K562 (cell line): Measurements from ENCODE around the gene CDH18. TPM values are rescaled to one million over a fixed set of nuclear protein-coding genes. Genes with fewer than 3 reads are reported as not detected.

Source experiments
- ATAC-seq: fragments of 200-7000 bp; cut with Tn5 transposase; 3 replicates; pipeline ENCODE4 v1.9.1; 2020; ENCODE audit warnings: moderate library complexity
- BruUV-seq: library from RNA; stranded (reverse); fragments of 400-500 nt; replicated peaks from 2 replicates; lab custom pipeline; 2021; lab: Mats Ljungman, UMichigan
- CTCF ChIA-PET: fragments of 300-600 bp; formaldehyde crosslinking; extraction: SDS; loops from one replicate; lab custom pipeline; 2021; ENCODE audit warnings: low intra/inter-chr PET ratio; lab: Yijun Ruan, JAX
- POLR2A ChIA-PET: fragments of 300-600, 350-650 bp; sonication (Branson Sonifier 250); formaldehyde crosslinking; extraction: SDS; loops from one replicate; lab custom pipeline; 2021; ENCODE audit warnings: antibody characterized with exemption, inconsistent platforms; lab: Yijun Ruan, JAX
- DNase-seq, 4 experiments: peaks; one replicate each; pipeline versions ENCODE4 v3.0.0 to v3.0.0-alpha.2; 2011 to 2018; ENCODE audit warnings: low spot score in 3 of 4, mixed read lengths in 3 of 4; ENCODE audit errors: extremely low read depth in 1 of 4
- FAIRE-seq: peaks from 2 replicates; lab custom pipeline; 2011; peaks lifted over from hg19 to GRCh38; lab: Jason Lieb, UNC
- H2AFZ ChIP-seq: 2 replicates; pipeline ENCODE4 v1.6.0; 2011; ENCODE audit warnings: low read depth, low read length, control low read depth, inconsistent platforms
- H3K27ac ChIP-seq: fragments of 200-600 bp; 3 replicates; pipeline ENCODE4 v1.8.0; 2011; ENCODE audit warnings: low read depth, mild to moderate bottlenecking, control low read depth, inconsistent platforms, low read length, moderate library complexity, mixed read lengths; ENCODE audit errors: extremely low read depth
- H3K27me3 ChIP-seq, 2 experiments: fragments of 300-600 bp in 1 of 2; 2 replicates in 1 of 2; 3 replicates in 1 of 2; pipeline versions ENCODE4 v1.6.0 to v1.8.0; 2011; ENCODE audit warnings: inconsistent platforms in 2 of 2, low read length in 2 of 2, mild to moderate bottlenecking in 1 of 2, mixed read lengths in 1 of 2, moderate library complexity in 1 of 2; ENCODE audit not compliant: control insufficient read depth in 2 of 2, insufficient read depth in 2 of 2
- H3K36me3 ChIP-seq: fragments of 300-600 bp; 3 replicates; pipeline ENCODE4 v1.8.0; 2011; ENCODE audit warnings: mild to moderate bottlenecking, low read length, inconsistent platforms; ENCODE audit not compliant: control insufficient read depth, insufficient read depth
- H3K4me1 ChIP-seq, 2 experiments: fragments of 200-600 bp in 1 of 2; replicated peaks in 1 of 2; 2 replicates in 1 of 2; 3 replicates in 1 of 2; pipeline versions ENCODE4 v1.5.1 to v1.8.0; 2011; ENCODE audit warnings: inconsistent platforms in 2 of 2, low read length in 2 of 2, mild to moderate bottlenecking in 1 of 2, mixed read lengths in 1 of 2, moderate library complexity in 1 of 2; ENCODE audit not compliant: control insufficient read depth in 2 of 2, insufficient read depth in 2 of 2
- H3K4me2 ChIP-seq: 2 replicates; pipeline ENCODE4 v1.6.1; 2011; ENCODE audit warnings: low read length, control low read depth, inconsistent platforms, mixed read lengths; ENCODE audit not compliant: insufficient read depth
- H3K4me3 ChIP-seq: fragments of 200-600 bp; sonication (generic), shearing (Covaris generic); 2 replicates; pipeline ENCODE4 v1.5.1; 2016; ENCODE audit warnings: control low read depth, inconsistent platforms
- H3K79me2 ChIP-seq: fragments of 200-600 bp; 3 replicates; pipeline ENCODE4 v1.8.0; 2011; ENCODE audit warnings: low read length, inconsistent platforms; ENCODE audit not compliant: control insufficient read depth, insufficient read depth
- H3K9ac ChIP-seq, 2 experiments: 2 replicates each; pipeline versions ENCODE4 v1.6.0 to v1.6.1; 2011; ENCODE audit warnings: low read depth in 2 of 2, low read length in 2 of 2, control low read depth in 1 of 2, inconsistent platforms in 1 of 2, mild to moderate bottlenecking in 1 of 2, mixed read lengths in 1 of 2; ENCODE audit not compliant: insufficient read depth in 1 of 2
- H3K9me1 ChIP-seq: one replicate; pipeline ENCODE4 v1.6.0; 2011; ENCODE audit warnings: inconsistent platforms, mild to moderate bottlenecking, low read length, moderate library complexity; ENCODE audit not compliant: control insufficient read depth, insufficient read depth
- H3K9me3 ChIP-seq: replicated peaks from 2 replicates; pipeline ENCODE4 v1.5.1; 2011; ENCODE audit warnings: low read depth, low read length, inconsistent platforms; ENCODE audit not compliant: control insufficient read depth, insufficient read depth
- H4K20me1 ChIP-seq: replicated peaks from 2 replicates; pipeline ENCODE4 v1.6.1; 2011; ENCODE audit warnings: low read length, inconsistent platforms, mixed read lengths; ENCODE audit not compliant: control insufficient read depth, insufficient read depth
- CHD2 ChIP-seq: IDR thresholded peaks from 2 replicates; pipeline ENCODE4 v1.6.1; 2011; ENCODE audit warnings: low read depth, low read length
- CREB1 ChIP-seq, 2 experiments: sonication (generic) in 1 of 2; formaldehyde crosslinking in 1 of 2; IDR thresholded peaks; 2 replicates each; pipeline versions ENCODE4 v1.6.1 to v1.8.0; 2012 to 2022; ENCODE audit warnings: inconsistent platforms in 1 of 2, mild to moderate bottlenecking in 1 of 2, missing genetic modification reagents in 1 of 2, moderate library complexity in 1 of 2
- CXXC5 ChIP-seq: fragments of 250-450 bp; sonication (Bioruptor Pico); IDR thresholded peaks from 2 replicates; pipeline ENCODE4 v1.8.0; 2022; ENCODE audit warnings: inconsistent platforms, mild to moderate bottlenecking, moderate library complexity
- LEF1 ChIP-seq: fragments of 450-650 bp; IDR thresholded peaks from 2 replicates; pipeline ENCODE4 v1.6.1; 2016; ENCODE audit warnings: mild to moderate bottlenecking
- RBM34 ChIP-seq: fragments of 200-400 bp; formaldehyde crosslinking; IDR thresholded peaks from 2 replicates; pipeline ENCODE4 v1.6.1; 2018; ENCODE audit warnings: low read length, borderline replicate concordance; ENCODE audit not compliant: insufficient read depth
- SMARCA4 ChIP-seq: fragments of 450-650 bp; IDR thresholded peaks from 2 replicates; pipeline ENCODE4 v1.6.1; 2016
- ZFP91 ChIP-seq: sonication (generic); formaldehyde crosslinking; IDR thresholded peaks from 2 replicates; pipeline ENCODE4 v1.8.0; 2022; ENCODE audit warnings: mild to moderate bottlenecking, missing genetic modification reagents
- ZNF232 ChIP-seq: sonication (generic); formaldehyde crosslinking; IDR thresholded peaks from 2 replicates; pipeline ENCODE4 v1.8.0; 2022; ENCODE audit warnings: mild to moderate bottlenecking, missing genetic modification reagents
- ZNF778 ChIP-seq: fragments of 450-650 bp; formaldehyde crosslinking; IDR thresholded peaks from 2 replicates; pipeline ENCODE4 v1.4.0; 2020; ENCODE audit warnings: mild to moderate bottlenecking, moderate library complexity
- WGBS: fragments of 100-300 bp; shearing (Covaris generic); methylation state at CpG from one replicate; pipeline ENCODE4 v1.1.6; 2016; ENCODE audit warnings: low coverage, mixed read lengths; ENCODE audit not compliant: insufficient coverage; ENCODE audit errors: missing lambda C conversion rate; 5-methylcytosine and 5-hydroxymethylcytosine counted together
- in situ Hi-C: fragments of 300-500 bp; cut with MboI; formaldehyde crosslinking; loops from 4 replicates; pipeline ENCODE4 v1.15.0; 2018; ENCODE audit warnings: inconsistent platforms, mixed read lengths
- intact Hi-C: fragments of 100-400 bp; cut with micrococcal nuclease; formaldehyde crosslinking; loops from 2 replicates; pipeline ENCODE4 v1.14.2; 2022
- polyA plus RNA-seq, 8 experiments: library from polyadenylated mRNA; depleted of rRNA in 4 of 8; stranded (reverse) in 5 of 8; unstranded in 3 of 8; fragments of >200 nt; fragmentation: Nextera tagmentation in 2 of 8; fragmentation: Illumina TruSeq in 1 of 8; extraction: Ambion mirVana in 2 of 8; extraction: Trizol in 1 of 8; gene quantifications; 2 replicates each; pipeline versions ENCODE4 v1.2.1 to v1.2.3, GENCODE V29; 2011 to 2014; ENCODE audit warnings: inconsistent platforms in 1 of 8, missing spikeins in 1 of 8
- total RNA-seq, 7 experiments: library from RNA; depleted of rRNA in 6 of 7; stranded (reverse); fragments of >200 nt in 6 of 7; fragmentation: Illumina TruSeq in 2 of 7; extraction: Trizol in 2 of 7; gene quantifications; 2 replicates each; pipeline versions ENCODE4 v1.2.1 to v1.2.3, GENCODE V29; 2011 to 2021; ENCODE audit warnings: low replicate concordance in 1 of 7

The CDH18 gene
- total and polyA plus RNA-seq, 9 of the 15 experiments (the other 6 are each of a cell fraction or from before 2014, with no cell fraction given) = 0.18 to 1.4 (median 0.31) TPM

GRCh38 chr5:19638461-19638860, 349.5 kb downstream of the CDH18 start:
- TF ChIP-seq ZNF232 (no peak), SMARCA4 (no peak), ZFP91 (CRISPR knock-in tag) (no peak), CHD2 (no peak), CREB1 (IDR thresholded peaks at IDR 0.05) (no peak), CREB1 (CRISPR knock-in tag; IDR thresholded peaks at IDR 0.05) (no peak), RBM34 (no peak), CXXC5 (no peak), LEF1 (no peak), ZNF778 (no peak)
- ATAC-seq (no peak), FAIRE-seq (no peak), DNase-seq (no peak)
- BruUV-seq = no TSS peak
- no peak overlapping the region for H3K27ac ChIP-seq
- H2AFZ ChIP-seq = peak overlapping the region; percentile 18; the same call in 1 of the 2 replicates
- no peak overlapping the region for H3K4me2 ChIP-seq
- intact Hi-C loops (no loop called here), in situ Hi-C loops (no loop called here)
- no peaks in the 10 kb centered on the region for H3K9me3 ChIP-seq
- no peaks in the 10 kb centered on the region for H3K79me2 ChIP-seq
- CTCF ChIA-PET = no interaction called here
- POLR2A ChIA-PET = no interaction called here
- no peaks in the 10 kb centered on the region for H3K9me1 ChIP-seq
- no peaks in the 10 kb centered on the region for H3K27me3 ChIP-seq
- no peaks in the 10 kb centered on the region for H3K36me3 ChIP-seq
- H3K9ac ChIP-seq = no peak overlapping the region
- no peaks in the 10 kb centered on the region for H3K4me1 ChIP-seq
- H3K4me3 ChIP-seq = no peak overlapping the region
- whole genome bisulfite sequencing = 4% methylated on average over 2 of the region's 4 CpGs
- H4K20me1 ChIP-seq = no peaks in the 10 kb centered on the region
